Hepatic stellate cell (primary cell): ENCODE measurements around the gene KRTAP4-5.
"Not testable (repeated sequence)": the region's sequence is repeated elsewhere in the genome, so short reads cannot be mapped to it uniquely, and the experiment has no call there.

ENCODE experiments used
- DNase-seq: peaks from one replicate; pipeline ENCODE4 v3.0.0; 2011; ENCODE audit warnings: low spot score

Gene KRTAP4-5

GRCh38 chr17:41147531-41148204 lies 2.0 kb downstream of the KRTAP4-5 start:
- DNase-seq: no peak

DNA sequence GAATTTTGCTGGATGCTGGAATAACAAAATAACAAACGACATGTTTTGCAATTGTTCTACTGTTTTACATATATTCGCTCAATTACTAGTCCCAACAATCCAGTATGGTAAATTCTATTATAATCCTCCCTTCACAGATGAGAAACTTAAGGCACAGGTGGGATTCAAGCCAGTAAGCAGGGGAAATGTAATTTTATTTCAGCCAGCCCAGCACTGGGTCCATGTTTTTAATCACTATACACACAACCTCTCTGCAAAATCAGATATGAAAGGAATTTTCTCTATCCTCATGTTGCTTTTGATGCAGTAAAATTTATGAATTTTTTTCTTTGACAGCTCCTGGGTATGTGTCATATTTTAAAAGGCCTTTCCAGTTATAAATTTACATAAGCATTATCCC lies 4.4 kb downstream of the KRTAP4-5 start:
- DNase-seq: no peak

DNA sequence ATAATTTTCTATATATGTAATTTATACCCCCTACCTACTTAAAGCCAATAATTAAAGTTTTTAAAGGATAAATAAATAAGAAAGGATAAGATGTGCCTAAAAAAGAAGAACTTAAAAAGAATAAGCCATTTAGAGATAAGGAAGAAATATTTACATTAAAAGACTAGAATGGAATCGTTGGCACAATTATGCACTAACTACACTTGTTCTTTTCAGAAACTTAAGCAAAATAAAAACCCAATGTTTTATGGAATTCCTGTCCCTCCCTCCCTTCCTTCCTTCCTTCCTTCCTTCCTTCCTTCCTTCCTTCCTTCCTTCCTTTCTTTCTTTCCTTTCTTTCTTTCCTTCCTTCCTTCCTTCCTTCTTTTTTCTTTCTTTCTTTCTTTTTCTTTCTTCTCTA lies 4.8 kb downstream of the KRTAP4-5 start:
- DNase-seq: no peak

GRCh38 chr17:41141361-41141760 lies 8.3 kb downstream of the KRTAP4-5 start:
- DNase-seq: no peak

DNA sequence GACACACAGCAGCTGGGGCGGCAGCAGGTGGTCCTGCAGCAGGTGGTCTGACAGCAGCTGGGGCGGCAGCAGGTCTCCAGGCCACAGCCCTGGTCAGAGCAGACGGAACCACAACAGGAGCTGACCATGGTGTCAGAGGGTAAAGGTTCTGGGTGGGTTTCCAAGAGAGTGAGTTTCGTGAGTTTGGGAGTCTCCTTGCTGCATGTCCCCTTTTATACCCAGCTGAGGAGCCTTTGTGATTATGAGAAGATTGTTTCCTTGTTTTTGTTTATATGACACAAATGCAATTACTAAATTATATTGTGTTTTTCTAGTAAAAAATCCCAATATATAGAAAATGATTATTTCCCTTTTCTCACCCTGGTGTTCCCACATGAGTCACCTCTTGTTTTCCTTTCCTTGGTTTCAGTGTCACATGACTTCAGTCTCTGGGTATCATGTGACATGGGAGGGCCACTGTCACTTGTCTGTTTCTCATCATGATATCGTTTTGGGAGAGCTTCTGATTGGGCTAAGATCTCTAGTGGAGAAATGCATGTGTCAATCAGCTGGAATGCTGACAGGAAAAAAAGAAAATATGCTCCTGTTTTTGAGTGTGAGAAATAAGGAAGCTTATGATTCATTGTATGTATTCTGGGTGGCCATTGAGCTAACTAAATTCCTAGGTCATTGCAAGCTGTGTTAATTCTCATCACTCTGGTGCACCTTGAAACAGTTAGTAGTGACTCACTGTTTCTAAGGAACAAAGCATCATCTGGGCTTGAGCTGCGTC lies 9.1 kb downstream of the KRTAP4-5 start, which contains the start of gene KRTAP4-6:
KRTAP4-6 (minus strand) TSS at position 185 of the 772 bp plus-strand sequence; CDS start at position 128, 57 bp downstream.
- DNase-seq: peak; percentile 35

DNA sequence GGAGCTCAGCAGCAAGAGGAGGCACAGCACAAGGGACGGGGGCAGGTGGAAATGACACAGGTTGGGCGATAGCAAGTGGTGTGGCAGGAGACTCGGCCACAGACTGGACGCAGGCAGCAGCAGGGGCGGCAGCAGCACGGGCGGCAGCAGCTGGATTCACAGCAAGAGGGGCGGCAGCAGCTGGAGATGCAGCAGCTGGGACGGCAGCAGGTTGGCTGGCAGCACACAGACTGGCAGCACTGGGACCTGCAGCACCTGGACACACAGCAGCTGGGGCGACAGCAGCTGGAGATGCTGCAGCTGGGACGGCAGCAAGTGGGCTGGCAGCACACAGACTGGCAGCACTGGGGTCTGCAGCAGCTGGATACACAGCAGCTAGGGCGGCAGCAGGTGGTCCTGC lies 9.8 kb downstream of the KRTAP4-5 start:
- not testable (repeated sequence) for DNase-seq

- DNase-seq: peak; percentile 16
Measured at GRCh38 chr17:41133880-41134735, 15.5 kb downstream of the KRTAP4-5 start.

DNA sequence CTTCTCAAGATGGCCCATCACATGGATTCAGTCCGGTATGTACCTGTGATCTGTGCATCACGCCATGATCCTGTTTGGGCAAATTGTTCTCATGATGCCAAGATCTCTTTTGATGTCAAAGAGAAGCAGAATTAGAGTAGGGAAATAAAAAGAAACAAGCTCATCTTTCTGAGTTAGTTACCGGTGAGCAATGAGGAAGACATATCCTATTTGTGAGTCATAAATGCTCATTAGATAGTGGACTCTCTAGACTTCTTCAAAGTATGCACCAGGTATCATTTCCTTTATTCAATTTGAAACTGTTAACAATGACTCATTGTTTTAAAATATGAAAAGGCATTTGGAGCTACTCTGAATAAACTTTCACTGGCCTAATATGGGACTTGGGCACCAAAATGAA lies 17.6 kb downstream of the KRTAP4-5 start:
- no peak for DNase-seq

- DNase-seq: no peak
Measured at GRCh38 chr17:41127371-41127770, 22.3 kb downstream of the KRTAP4-5 start.

DNA sequence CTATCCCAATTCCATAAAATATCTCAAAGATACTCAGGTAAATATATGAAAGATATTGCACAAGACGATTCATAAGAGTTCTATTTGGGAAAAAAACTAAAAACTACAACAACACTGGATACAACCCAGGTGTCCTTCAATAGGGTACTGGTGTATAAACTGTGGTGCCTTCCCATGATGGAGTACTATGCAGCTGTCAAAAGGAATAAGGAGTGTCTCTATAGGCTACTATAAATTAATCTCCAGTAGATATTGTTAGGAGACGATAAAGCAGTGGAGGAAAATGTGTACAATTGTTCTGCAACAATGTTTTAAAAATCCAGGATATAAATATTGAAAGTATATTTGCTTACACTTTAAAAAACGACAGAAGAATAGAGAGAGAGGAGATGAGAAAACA lies 23.2 kb downstream of the KRTAP4-5 start:
- DNase-seq: no peak

DNA sequence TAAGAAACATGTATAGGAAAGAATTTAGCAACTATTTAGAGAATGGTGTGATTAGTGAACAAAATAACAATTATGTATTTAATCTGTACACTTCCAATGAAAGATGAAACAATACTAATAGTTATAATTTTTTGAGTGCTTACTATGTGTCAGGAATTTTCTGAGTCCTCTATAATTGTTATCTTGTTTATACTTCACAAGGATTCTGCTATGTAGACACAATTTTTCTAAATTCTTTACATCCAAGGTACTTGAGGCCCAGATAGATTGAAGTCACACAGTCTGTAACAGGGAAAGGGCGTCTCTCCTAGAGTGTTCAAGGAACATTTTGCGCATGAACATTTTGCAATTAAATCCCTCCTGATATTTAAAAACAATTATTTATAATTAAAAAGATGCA lies 24.6 kb downstream of the KRTAP4-5 start:
- no peak for DNase-seq

- not testable (repeated sequence) for DNase-seq
Measured at GRCh38 chr17:41123991-41124371, 25.6 kb downstream of the KRTAP4-5 start, which contains the start of gene KRTAP4-12. KRTAP4-12 (minus strand) TSS chr17:41124182; CDS start chr17:41124122, 60 bp downstream.

- not testable (repeated sequence) for DNase-seq
Measured at GRCh38 chr17:41123292-41123990, 26.2 kb downstream of the KRTAP4-5 start.

DNA sequence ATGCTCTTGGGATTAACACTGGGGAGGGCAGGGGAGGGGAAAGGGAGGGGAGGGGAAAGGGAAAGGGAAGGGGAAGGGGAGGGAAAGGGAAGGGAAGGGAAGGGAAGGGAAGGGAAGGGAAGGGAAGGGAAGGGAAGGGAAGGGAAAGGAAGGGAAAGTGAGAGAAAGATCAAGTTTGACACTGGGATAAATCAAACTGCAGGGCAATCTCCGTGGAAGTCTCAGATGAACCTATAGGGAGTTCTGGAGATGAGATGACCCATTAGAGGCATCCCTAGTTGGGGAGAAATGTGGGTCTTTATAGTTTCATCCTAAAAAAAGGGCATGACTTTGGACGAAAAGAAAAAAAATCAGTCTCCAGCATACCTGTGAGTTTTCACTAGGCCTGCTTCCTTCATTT lies 27.9 kb downstream of the KRTAP4-5 start:
- no peak for DNase-seq

DNA sequence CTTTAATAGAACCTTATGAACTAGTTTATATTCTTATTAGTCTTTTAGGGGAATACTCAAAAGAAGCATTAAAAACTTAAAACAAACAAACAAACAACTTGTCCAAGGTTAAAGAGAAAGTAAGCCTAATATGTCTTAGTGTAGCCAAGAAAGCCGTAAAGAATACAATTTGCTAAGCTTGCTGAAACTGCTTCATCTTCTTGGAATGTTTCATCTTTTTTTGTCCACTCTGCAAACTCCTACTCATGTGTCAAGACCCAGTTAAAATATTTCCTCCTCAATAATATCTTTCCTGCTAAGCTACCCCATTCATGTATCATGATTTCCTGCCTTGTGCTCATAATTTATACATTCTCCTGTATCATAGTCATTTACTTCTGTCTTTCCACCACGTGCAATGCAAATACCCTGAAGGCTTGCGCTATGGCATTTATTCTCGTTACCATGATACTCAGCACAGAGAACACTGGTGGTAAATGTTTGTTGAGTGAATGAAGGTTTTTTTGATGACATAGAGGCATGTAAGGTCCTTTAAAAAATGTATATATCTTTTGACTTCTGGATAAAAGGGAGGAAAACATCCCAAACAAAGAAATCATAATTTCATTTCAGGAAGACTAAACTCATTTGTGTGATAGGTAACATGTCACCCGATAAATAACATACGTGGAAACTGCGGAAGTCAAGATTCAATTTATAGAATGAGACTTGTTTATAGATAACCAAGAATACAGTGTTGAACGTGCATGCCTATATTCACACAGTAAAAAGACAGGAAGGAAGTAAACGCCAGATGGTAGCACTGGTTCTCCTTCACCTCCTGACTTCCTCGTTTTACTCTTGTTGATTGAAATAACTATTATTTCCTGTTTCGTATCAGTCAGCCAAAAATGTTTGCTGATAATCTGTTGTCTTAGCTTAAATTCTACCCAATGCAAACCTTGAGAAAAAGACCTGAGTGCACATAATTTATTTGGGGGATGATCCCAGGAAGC lies 29.6 kb downstream of the KRTAP4-5 start:
- DNase-seq: not testable (repeated sequence)

GRCh38 chr17:41118721-41119120 lies 30.9 kb downstream of the KRTAP4-5 start:
- DNase-seq: no peak

- DNase-seq: not testable (repeated sequence)
Measured at GRCh38 chr17:41117846-41118386, 31.7 kb downstream of the KRTAP4-5 start, which contains the start of gene KRTAP4-11. KRTAP4-11 (minus strand) TSS chr17:41118373; CDS start chr17:41118315, 58 bp downstream.

- no peak for DNase-seq
Measured at GRCh38 chr17:41116297-41116696, 33.3 kb downstream of the KRTAP4-5 start.

GRCh38 chr17:41111151-41111885 lies 38.3 kb downstream of the KRTAP4-5 start:
- no peak for DNase-seq
